ENCODE measurements around the gene USP6NL. TPM values are rescaled to one million over a fixed set of nuclear protein-coding genes. Genes with fewer than 3 reads are reported as not detected.

The USP6NL gene
- total and polyA plus RNA-seq, 2 of the 13 experiments (the other 11 are each of a cell fraction or from before 2014, with no cell fraction given), result 10.5 to 22.9 TPM

- BruUV-seq (replicated peaks), result no TSS peak
- Histone ChIP-seq H2AFZ (ENCODE audit: low read length) (no peak overlapping the region), H3K4me2 (ENCODE audit: low read depth, low read length) (no peak overlapping the region), H4K20me1 (ENCODE audit: insufficient read depth, low read length) (no peaks in the 10 kb centered on the region), H3K4me1 (ENCODE audit: insufficient read depth, low read length) (no peaks in the 10 kb centered on the region), H3K4me3 (replicated peaks in 1 of 3; ENCODE audit: insufficient read depth in 1 of 3, low read depth in 2 of 3, low read length in 3 of 3) (no peak overlapping the region), H3K36me3 (replicated peaks in 1 of 2; ENCODE audit: control insufficient read depth in 1 of 2, insufficient read depth in 2 of 2, low read length in 2 of 2) (peaks cover 12 to 48% of the 10 kb centered on the region in 2 experiments), H3K9ac (ENCODE audit: insufficient read depth, low read depth, low read length) (no peak overlapping the region), H3K27ac (ENCODE audit: extremely low read length, insufficient read depth, low read length) (no peak overlapping the region), H3K27me3 (ENCODE audit: control insufficient read depth in 1 of 2, insufficient read depth in 2 of 2, low read length in 2 of 2) (no peaks in the 10 kb centered on the region), H3K9me3 (ENCODE audit: low read length) (no peaks in the 10 kb centered on the region), H3K79me2 (ENCODE audit: insufficient read depth, low read length) (no peaks in the 10 kb centered on the region)
- in situ Hi-C loops (cut with HindIII; ENCODE audit: extremely low pct_ligation_motif_present, low pct_unique_long_range_greater_than_20kb) (no loop called here), intact Hi-C loops (cut with micrococcal nuclease; ENCODE audit: unreplicated experiment) (no loop called here)
- ChIA-PET CTCF (ENCODE audit: low intra/inter-chr PET ratio, low total read pairs) (no interaction called here), POLR2A (no interaction called here)
- no peak for DNase-seq (ENCODE audit: low spot score)
- FAIRE-seq, result no peak
- TF ChIP-seq ZNF205 (CRISPR knock-in tag; IDR thresholded peaks at IDR 0.05) (no peak), HMGXB4 (CRISPR knock-in tag; IDR thresholded peaks at IDR 0.05; ENCODE audit: borderline replicate concordance in 1 of 2, low read depth in 1 of 2) (no peak), ZNF232 (CRISPR knock-in tag; IDR thresholded peaks at IDR 0.05; ENCODE audit: borderline replicate concordance) (no peak), USF2 (IDR thresholded peaks at IDR 0.05; ENCODE audit: low read depth, low read length) (no peak), USF2 (CRISPR knock-in tag; IDR thresholded peaks at IDR 0.05; ENCODE audit: borderline replicate concordance) (no peak), JUND (CRISPR knock-in tag; IDR thresholded peaks at IDR 0.05) (no peak), GMEB2 (CRISPR knock-in tag; IDR thresholded peaks at IDR 0.05; ENCODE audit: low read depth) (no peak), EED (CRISPR knock-in tag; IDR thresholded peaks at IDR 0.05) (no peak), RARG (CRISPR knock-in tag; IDR thresholded peaks at IDR 0.05; ENCODE audit: low read depth) (no peak), ASH2L (IDR thresholded peaks at IDR 0.05; ENCODE audit: insufficient read length, low read depth, low read length) (no peak), ZBTB26 (CRISPR knock-in tag; IDR thresholded peaks at IDR 0.05; ENCODE audit: borderline replicate concordance) (no peak), CEBPB (IDR thresholded peaks at IDR 0.05; ENCODE audit: borderline replicate concordance, low read depth, low read length) (no peak), DMTF1 (CRISPR knock-in tag; IDR thresholded peaks at IDR 0.05) (no peak)
- ATAC-seq, result no peak
- 95% methylated on average over 1 of the region's 1 CpG for WGBS (ENCODE audit: low lambda C conversion rate)
These were observed 132.6 kb downstream of the USP6NL start for GRCh38 chr10:11478807-11479206.

Measured in HepG2 (cell line).